ENCODE measurements around the gene AOPEP. TPM values are rescaled to one million over a fixed set of nuclear protein-coding genes. Genes with fewer than 3 reads are reported as not detected.

AOPEP gene
- total and polyA plus RNA-seq, 7 donors, result 28.0 to 490 (median 184) TPM

DNA sequence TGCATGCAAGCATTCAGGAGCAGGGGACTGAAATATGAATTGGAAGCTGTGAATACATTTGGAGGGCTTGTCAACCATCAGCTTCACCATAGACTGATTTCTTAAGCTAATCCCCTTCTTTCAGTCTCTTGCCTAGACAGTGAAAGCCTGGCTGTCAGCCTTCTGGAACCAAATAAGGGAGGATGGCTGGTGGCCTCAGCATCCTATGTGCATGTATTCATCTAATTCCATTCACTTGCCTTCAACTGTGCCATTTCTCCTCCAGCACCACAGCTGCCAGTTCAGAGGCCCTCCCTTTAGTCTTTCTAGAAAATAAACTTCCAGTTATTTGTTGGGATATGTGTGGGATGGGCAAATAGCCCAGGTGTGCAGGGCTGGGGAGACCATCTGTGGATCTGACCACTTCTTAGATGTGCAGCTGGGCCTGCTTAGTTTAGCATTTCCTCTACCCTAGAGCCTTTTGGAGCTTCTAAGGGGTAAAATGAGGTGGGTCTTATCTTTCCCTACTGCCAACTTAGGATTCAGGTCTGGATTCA lies 62.1 kb downstream of the AOPEP start:
- Histone ChIP-seq H3K9me3 (no peaks in the 10 kb centered on the region), H3K27me3 (no peaks in the 10 kb centered on the region), H3K4me3 (no peak overlapping the region), H3K36me3 (peaks cover 0 to 11% (median 0%) of the 10 kb centered on the region in 4 donors), H3K4me1 (peaks cover 0 to 4% (median 0%) of the 10 kb centered on the region in 4 donors), H3K27ac (no peak overlapping the region)
- intact Hi-C loops (cut with DNase I), result no loop called here
- TF ChIP-seq, protein P1, sequence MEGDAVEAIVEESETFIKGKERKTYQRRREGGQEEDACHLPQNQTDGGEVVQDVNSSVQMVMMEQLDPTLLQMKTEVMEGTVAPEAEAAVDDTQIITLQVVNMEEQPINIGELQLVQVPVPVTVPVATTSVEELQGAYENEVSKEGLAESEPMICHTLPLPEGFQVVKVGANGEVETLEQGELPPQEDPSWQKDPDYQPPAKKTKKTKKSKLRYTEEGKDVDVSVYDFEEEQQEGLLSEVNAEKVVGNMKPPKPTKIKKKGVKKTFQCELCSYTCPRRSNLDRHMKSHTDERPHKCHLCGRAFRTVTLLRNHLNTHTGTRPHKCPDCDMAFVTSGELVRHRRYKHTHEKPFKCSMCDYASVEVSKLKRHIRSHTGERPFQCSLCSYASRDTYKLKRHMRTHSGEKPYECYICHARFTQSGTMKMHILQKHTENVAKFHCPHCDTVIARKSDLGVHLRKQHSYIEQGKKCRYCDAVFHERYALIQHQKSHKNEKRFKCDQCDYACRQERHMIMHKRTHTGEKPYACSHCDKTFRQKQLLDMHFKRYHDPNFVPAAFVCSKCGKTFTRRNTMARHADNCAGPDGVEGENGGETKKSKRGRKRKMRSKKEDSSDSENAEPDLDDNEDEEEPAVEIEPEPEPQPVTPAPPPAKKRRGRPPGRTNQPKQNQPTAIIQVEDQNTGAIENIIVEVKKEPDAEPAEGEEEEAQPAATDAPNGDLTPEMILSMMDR (IDR thresholded peaks at IDR 0.05), result no peak
- TF ChIP-seq EP300 (IDR thresholded peaks at IDR 0.05) (no peak), POLR2A (IDR thresholded peaks at IDR 0.05) (no peak), POLR2AphosphoS5 (IDR thresholded peaks at IDR 0.05) (no peak)
- no peak for DNase-seq

DNA sequence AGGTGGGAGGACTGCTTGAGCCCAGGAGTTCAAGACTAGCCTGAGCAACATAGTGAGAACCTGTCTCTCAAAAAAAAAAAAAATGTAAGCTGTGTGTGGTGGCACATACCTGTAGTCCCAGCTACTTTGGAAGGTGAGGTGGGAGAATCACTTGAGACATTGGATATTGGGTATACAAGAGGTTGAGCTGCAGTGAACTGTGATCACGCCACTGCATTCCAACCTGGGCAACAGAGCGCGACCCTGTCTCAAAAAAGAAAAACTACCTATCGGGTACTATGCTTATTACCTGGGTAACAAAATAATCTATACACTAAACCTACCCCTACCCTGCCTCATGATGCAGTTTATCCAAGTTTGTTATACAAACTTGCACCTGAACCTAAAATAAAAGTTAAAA lies 64.9 kb downstream of the AOPEP start:
- H3K9me3 ChIP-seq, result no peaks in the 10 kb centered on the region
- H3K4me1 ChIP-seq, result peaks cover 0 to 4% (median 0%) of the 10 kb centered on the region in 4 donors
- no peak overlapping the region for H3K4me3 ChIP-seq
- peaks cover 0 to 11% (median 0%) of the 10 kb centered on the region in 4 donors for H3K36me3 ChIP-seq
- no peak overlapping the region for H3K27ac ChIP-seq
- no peak for DNase-seq
- TF ChIP-seq EP300 (IDR thresholded peaks at IDR 0.05) (no peak), POLR2AphosphoS5 (IDR thresholded peaks at IDR 0.05) (no peak), POLR2A (IDR thresholded peaks at IDR 0.05) (no peak)
- TF ChIP-seq, protein P1 (IDR thresholded peaks at IDR 0.05), result no peak
- WGBS, 2 donors, result 95 to 96% methylated on average over 4 of the region's 4 CpGs
- no peaks in the 10 kb centered on the region for H3K27me3 ChIP-seq
- intact Hi-C loops (cut with DNase I), result no loop called here

DNA sequence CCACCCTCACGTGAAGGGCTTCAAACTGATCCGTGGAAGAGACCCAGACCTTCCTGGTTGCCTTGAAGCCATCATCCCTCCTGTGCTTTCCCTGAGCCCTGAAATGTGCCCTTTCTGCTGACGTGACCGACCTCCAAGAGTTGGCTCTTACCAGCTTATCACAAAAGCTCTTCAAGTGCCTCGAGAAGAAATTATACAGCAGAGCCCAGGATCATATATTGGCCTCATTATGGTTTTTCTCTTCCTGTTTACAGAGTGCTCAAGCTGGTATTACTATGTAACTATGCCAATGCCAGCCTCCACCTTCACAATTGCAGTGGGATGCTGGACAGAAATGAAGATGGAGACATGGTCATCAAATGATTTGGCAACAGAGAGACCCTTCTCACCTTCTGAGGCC lies 66.0 kb downstream of the AOPEP start:
- TF ChIP-seq POLR2AphosphoS5 (IDR thresholded peaks at IDR 0.05) (no peak), EP300 (IDR thresholded peaks at IDR 0.05) (no peak), POLR2A (IDR thresholded peaks at IDR 0.05) (no peak)
- TF ChIP-seq, protein P1 (IDR thresholded peaks at IDR 0.05), result no peak
- no peak for DNase-seq
- Histone ChIP-seq H3K4me3 (no peak overlapping the region), H3K4me1 (peaks cover 0 to 4% (median 0%) of the 10 kb centered on the region in 4 donors), H3K27ac (no peak overlapping the region), H3K36me3 (peaks cover 0 to 11% (median 0%) of the 10 kb centered on the region in 4 donors), H3K9me3 (no peaks in the 10 kb centered on the region), H3K27me3 (no peaks in the 10 kb centered on the region)
- intact Hi-C loops (cut with DNase I), result no loop called here
- 46 to 69% methylated on average over 5 of the region's 5 CpGs for WGBS, 2 donors

DNA sequence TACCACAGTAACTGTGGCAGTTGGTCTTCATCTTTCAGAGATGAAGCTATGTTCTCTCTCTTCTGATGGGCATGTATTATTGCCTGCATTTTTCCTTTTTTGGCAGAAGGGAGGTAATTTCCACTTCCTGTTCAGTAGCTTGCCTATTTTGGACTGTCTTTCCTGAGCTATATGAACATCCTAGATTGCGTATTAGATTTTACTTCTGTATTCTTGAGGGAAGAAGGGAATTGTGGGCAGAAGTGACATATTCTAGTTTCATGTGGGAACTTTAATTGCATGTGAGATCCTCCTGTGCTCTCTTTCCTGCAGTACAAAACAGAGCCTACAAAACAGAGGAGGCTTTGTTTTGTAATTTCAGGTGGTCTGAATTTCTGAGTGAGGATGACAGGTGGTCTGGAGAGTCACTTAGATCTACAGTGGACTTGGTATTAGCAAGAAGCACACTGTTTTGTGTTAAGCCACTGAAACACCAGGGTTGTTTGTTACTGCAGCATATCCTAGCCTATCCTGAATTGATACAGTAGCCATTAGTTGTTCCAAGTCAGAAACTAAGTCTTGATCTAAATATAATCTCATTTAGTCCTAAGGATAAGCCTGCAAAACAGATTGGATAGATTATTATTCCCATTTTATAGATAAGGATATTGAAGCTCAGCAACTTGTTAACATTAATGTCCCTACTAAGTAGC lies 68.1 kb downstream of the AOPEP start:
- Histone ChIP-seq H3K27me3 (no peaks in the 10 kb centered on the region), H3K4me1 (peaks cover 0 to 10% (median 4%) of the 10 kb centered on the region in 4 donors), H3K36me3 (peaks cover 0 to 11% (median 0%) of the 10 kb centered on the region in 4 donors), H3K9me3 (no peaks in the 10 kb centered on the region), H3K4me3 (no peak overlapping the region), H3K27ac (no peak overlapping the region)
- no peak for TF ChIP-seq EP300 (IDR thresholded peaks at IDR 0.05)
- TF ChIP-seq POLR2AphosphoS5 (IDR thresholded peaks at IDR 0.05), result no peak
- TF ChIP-seq, protein P1 (IDR thresholded peaks at IDR 0.05), result no peak
- no peak for TF ChIP-seq POLR2A (IDR thresholded peaks at IDR 0.05)
- no peak for DNase-seq
- intact Hi-C loops (cut with DNase I), result no loop called here
- WGBS, 2 donors, result 91 to 95% methylated on average over 1 of the region's 1 CpG

All from sigmoid colon (tissue), 7 donors.